ENCODE data around the gene TRPM4. TPM values are rescaled to one million over a fixed set of nuclear protein-coding genes. Genes with fewer than 3 reads are reported as not detected.

TRPM4 gene
- total RNA-seq, 4 donors from 2014 or later, result 228 to 419 (median 258) TPM

DNA sequence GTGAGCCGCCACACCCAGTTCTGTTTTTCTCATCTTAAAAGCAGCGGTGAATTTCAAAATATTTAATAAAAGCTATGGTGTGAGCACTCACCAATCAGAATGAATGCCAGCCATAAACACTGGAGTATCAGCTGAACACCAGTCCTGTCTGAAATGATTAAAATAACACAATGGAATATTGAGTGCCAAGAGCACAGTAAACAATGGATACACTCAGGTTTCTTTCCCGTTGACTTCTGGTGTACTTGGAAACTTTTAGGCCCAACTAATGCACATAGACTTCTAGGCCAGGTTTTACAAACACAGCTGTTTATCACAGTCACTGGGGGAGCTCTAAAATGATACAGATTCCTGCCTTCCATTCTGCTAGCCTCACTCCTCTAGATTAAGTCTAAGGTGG, 99.1 kb downstream of the TRPM4 start:
- DNase-seq, result no peak
- H3K36me3 ChIP-seq, result no peaks in the 10 kb centered on the region
- peaks cover 0 to 21% (median 7%) of the 10 kb centered on the region in 4 donors for H3K9me3 ChIP-seq
- no peak for TF ChIP-seq POLR2A (IDR thresholded peaks at IDR 0.05)
- H3K27ac ChIP-seq, result no peak overlapping the region
- no peak overlapping the region for H3K4me3 ChIP-seq
- H3K27me3 ChIP-seq, result no peaks in the 10 kb centered on the region
- H3K4me1 ChIP-seq, result no peaks in the 10 kb centered on the region

Other genes with a start within 250 kb of the TRPM4 start
- 10 to 100 TPM in 3 of 4 donors, not detected in 1; 14.6 to 55.5 (median 45.9) TPM for gene DHDH, start 224.1 kb upstream of the TRPM4 start, total RNA-seq
- gene BAX, start 202.9 kb upstream of the TRPM4 start, total RNA-seq, result 100 to 1,000 TPM in 3 of 4 donors, 10 to 100 TPM in 1; 71.0 to 138 (median 104) TPM
- gene FTL, start 192.5 kb upstream of the TRPM4 start, total RNA-seq, result 1,000 to 10,000 TPM; 5,249 to 9,852 (median 6,180) TPM
- gene GYS1, start 164.5 kb upstream of the TRPM4 start, total RNA-seq, result 10 to 100 TPM; 24.8 to 61.8 (median 44.0) TPM
- 100 to 1,000 TPM in 1 of 4 donors, 10 to 100 TPM in 3; 34.2 to 111 (median 42.8) TPM for gene RUVBL2, start 163.9 kb upstream of the TRPM4 start, total RNA-seq
- 10 to 100 TPM in 1 of 4 donors, not detected in 3; 15.8 TPM for gene LHB, start 140.7 kb upstream of the TRPM4 start, total RNA-seq
- gene CGB3, start 133.5 kb upstream of the TRPM4 start, total RNA-seq, result not detected
- not detected for gene CGB2, start 125.9 kb upstream of the TRPM4 start, total RNA-seq
- gene CGB1, start 120.9 kb upstream of the TRPM4 start, total RNA-seq, result not detected
- not detected for gene CGB5, start 113.9 kb upstream of the TRPM4 start, total RNA-seq
- gene CGB8, start 108.7 kb upstream of the TRPM4 start, total RNA-seq, result not detected
- not detected for gene CGB7, start 100.0 kb upstream of the TRPM4 start, total RNA-seq
- not detected for gene NTF4, start 93.0 kb upstream of the TRPM4 start, total RNA-seq
- gene KCNA7, start 85.1 kb upstream of the TRPM4 start, total RNA-seq, result not detected
- gene SNRNP70, start 72.3 kb upstream of the TRPM4 start, total RNA-seq, result 100 to 1,000 TPM; 240 to 520 (median 395) TPM
- gene LIN7B, start 43.4 kb upstream of the TRPM4 start, total RNA-seq, result 10 to 100 TPM in 3 of 4 donors, not detected in 1; 13.5 to 29.4 (median 18.0) TPM
- gene C19orf73, start 38.6 kb upstream of the TRPM4 start, total RNA-seq, result 1 to 10 TPM in 3 of 4 donors, not detected in 1; 3.6 to 6.1 (median 4.6) TPM
- 10 to 100 TPM; 12.7 to 24.8 (median 16.4) TPM for gene PPFIA3, start 38.2 kb upstream of the TRPM4 start, total RNA-seq
- gene HRC, start 2.4 kb upstream of the TRPM4 start, total RNA-seq, result under 1 TPM in 3 of 4 donors, not detected in 1; 0.35 to 0.76 (median 0.67) TPM
- gene SLC6A16, start 167.4 kb downstream of the TRPM4 start, total RNA-seq, result 1 to 10 TPM in 1 of 4 donors, under 1 TPM in 1, not detected in 2; 0.27 to 5.8 TPM
- gene CD37, start 177.6 kb downstream of the TRPM4 start, total RNA-seq, result 100 to 1,000 TPM in 1 of 4 donors, 10 to 100 TPM in 3; 12.3 to 203 (median 48.4) TPM
- 10 to 100 TPM in 1 of 4 donors, 1 to 10 TPM in 3; 1.2 to 28.1 (median 7.9) TPM for gene TEAD2, start 204.6 kb downstream of the TRPM4 start, total RNA-seq
- gene DKKL1, start 206.1 kb downstream of the TRPM4 start, total RNA-seq, result not detected
- gene KASH5, start 230.5 kb downstream of the TRPM4 start, total RNA-seq, result not detected

All from Peyer's patch (tissue), 4 donors.